NCI-H460 (cell line): ENCODE measurements around the gene GNS. TPM values are rescaled to one million over a fixed set of nuclear protein-coding genes. Genes with fewer than 3 reads are reported as not detected.
"Not testable (repeated sequence)": the region's sequence is repeated elsewhere in the genome, so short reads cannot be mapped to it uniquely, and the experiment has no call there.

Experiments used
- DNase-seq: peaks from one replicate; pipeline ENCODE4 v3.0.0-alpha.2; 2016; ENCODE audit warnings: low read depth; ENCODE audit errors: extremely low read depth
- total RNA-seq: library from RNA; depleted of rRNA; stranded (reverse); fragments of >200 nt; shearing (Covaris generic); gene quantifications from 2 replicates; pipeline ENCODE4 v1.2.3, GENCODE V29; 2014

Gene GNS
- total RNA-seq, 1 experiment from 2014 or later: 139 TPM

DNA sequence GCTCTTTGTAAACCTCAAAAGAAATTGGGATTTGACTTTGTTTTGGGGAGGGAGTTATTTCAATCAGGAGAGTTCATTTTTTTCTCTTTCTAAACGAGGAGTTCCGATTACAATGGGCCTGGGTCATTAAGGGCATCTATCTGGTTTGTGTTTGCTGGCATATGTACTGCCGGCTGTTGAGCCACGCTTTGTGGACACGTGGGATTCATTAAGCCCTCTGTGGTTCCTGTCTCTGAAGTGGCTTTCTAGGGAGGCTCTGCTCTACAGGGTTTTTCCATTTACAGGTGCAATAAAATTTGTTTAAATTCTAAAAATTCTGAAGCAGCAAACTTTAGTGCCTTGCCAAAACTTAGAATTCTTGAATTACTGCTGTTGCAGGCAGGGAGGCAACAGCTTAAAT is 57.9 kb downstream of the GNS start:
- DNase-seq: no peak

DNA sequence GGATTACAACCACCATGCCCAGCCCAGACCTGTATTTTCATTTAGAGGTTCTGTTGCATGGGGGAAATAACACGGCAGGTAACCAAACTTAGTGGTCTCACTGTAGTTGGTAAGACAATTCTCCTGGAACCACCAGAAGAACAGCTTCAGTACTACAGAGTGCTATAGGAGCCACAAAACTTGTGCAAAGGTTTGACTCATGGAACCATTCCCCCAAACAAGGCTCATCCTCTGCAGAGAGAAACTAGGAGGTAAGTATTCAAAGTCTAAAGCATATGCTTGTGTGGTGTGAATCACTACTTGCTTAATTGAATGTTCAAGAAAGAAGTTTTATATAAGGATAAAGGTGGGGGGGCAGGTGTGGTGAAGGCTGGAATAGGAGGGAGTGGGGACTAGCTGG is 58.7 kb downstream of the GNS start:
- DNase-seq: no peak

DNA sequence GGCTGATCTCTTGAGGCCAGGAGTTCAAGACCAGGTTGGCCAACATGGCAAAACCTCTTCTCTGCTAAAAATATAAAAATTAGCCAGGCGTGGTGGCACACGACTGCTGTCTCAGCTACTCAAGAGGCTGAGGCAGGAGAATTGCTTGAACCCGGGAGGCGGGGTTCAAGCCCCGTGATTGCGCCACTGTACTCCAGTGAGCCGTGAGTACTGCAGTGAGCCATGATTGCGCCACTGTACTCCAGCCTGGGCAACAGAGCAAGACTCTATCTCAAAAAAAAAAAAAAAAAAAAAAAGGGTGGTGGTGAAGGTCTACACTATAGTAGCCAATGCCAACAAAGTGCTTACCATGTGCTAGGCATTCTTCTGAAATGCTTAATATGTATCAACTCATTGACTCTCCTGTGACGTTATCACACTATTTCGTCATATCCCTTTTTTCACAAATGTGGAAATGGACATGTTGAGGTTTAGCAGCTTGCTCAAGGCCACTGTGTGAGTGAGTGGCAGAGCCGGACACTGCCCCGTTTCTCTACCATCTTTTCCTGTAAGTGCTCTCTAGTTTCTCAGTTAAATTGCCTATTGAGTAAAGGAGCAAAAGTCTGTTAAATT is 59.6 kb downstream of the GNS start:
- no peak for DNase-seq

DNA sequence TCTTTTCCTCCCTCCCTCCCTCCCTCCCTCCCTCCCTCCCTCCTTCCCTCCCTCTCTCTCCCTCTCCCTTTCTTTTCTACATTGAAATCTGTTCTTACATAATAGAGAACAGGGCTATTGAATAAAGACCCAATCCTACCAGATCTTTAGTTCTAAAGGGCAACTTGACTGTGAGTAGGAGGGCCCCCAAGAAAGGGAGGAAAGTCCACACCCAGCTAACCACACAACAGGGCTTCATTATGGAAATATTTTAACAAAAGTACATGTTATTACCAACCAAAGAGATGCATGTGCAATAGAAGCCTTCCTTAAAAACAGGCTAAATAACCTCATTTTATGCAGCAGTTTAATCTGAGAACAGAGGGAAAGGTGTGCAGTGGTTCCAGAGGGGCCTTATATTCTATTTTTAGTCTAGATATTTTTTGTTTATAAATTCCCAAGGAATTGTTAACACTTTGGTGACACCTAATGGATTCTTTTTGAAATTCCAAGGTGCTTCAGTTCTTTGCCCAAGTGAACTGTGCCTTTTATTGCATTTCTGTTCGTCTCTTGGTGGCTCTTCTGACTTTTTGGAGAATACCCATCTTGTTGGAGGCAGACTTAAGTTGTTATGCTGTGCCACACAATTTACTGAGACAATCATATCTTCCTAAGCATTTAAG is 63.0 kb downstream of the GNS start:
- peak; percentile 46 for DNase-seq

DNA sequence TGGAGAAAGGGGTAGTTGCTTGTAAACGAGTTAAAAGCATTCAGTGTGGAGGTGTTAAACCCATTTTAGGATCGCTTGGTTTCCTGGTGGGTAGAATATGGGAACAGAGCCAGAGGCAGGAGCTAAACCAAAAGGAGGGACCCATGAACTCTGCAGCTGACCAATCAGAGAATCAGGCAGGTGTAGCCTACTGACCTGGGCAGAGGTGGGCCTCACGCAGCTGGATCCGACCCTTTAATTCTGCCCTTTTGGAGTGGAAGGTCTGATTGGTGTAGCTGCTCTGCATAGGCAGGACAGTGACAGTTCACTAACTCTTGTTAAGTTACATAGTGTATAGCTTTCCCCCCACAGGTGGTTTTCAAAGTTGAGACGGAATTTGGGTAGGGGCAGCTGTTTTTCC is 63.7 kb downstream of the GNS start:
- no peak for DNase-seq

DNA sequence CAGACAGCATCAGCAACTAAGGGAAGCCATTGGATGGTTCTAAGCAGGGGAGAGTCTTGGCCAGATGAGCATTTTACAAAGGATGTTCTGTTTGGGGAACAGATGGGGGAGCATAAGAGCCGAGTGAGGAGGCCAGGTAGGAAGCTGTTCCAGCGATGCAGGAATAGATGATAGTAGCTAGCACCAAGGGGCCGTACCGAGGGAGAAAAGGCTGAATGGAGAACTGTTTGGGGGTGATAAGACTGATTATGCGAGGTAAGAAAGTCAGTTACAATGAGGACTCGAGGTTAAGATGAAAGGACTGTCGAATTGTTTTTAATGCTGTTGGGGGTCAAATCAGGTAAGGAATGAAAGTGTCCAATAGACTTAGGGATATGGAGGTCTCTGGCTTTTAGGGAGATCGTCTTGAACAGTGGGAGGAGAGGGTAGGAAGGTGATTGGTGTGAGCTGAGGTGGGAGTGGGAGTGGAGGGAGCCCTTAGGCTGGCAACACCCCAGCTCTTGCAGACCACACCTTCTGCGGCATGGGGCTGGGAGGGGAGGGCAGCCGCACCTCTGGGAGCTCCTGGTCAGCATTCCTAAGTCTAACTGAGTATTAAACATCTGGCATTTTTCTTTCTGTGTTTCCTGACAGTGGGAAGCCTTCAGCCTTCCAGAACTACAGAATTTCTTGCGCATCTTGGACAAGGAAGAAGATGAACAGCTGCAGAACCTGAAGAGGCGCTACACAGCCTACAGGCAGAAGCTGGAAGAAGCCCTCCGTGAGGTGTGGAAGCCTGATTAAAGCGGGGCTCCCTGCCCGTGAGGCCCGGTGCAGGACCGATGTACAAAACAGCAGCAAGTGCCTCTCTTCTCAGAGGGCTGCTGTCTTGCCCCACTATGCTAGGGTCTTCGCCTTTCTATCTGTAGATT is 64.8 kb downstream of the GNS start:
- no peak for DNase-seq

DNA sequence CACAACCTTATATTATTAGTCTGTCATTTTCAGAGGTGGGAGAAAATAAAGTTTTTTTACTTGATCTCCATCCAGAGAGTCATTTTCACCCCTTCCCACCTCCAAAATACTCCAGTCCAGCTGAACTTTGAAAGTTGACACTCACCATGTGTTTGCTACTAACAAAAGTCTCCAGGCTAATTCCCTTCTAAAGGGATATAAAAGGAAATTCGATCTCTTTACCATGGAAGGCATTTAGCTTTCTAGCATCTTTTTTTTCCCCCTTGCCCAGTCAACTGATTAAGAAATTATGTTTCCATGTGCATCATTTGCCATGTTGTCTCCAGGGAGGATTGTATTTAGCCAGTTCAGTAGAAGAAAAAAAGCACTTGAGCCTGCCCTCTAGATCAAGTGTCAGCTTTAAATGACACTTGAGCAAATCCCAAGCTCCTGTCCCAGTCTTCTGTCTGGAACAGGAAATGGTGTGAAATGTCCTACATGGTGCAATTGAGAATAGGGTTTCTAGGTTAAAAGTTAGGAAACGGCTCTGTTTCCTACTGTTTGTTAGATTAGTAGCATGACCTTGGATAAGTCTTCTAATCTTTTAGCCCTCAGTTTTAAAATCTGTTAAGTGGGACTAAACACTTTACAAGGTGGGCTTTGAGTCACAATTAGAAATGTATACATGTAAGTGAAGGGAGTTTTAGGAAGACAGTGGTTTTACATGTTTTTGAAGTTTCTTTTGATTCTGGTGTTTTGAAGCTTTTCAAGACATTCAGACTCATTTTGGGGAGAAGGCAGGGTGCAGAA is 67.2 kb downstream of the GNS start:
- DNase-seq: no peak

DNA sequence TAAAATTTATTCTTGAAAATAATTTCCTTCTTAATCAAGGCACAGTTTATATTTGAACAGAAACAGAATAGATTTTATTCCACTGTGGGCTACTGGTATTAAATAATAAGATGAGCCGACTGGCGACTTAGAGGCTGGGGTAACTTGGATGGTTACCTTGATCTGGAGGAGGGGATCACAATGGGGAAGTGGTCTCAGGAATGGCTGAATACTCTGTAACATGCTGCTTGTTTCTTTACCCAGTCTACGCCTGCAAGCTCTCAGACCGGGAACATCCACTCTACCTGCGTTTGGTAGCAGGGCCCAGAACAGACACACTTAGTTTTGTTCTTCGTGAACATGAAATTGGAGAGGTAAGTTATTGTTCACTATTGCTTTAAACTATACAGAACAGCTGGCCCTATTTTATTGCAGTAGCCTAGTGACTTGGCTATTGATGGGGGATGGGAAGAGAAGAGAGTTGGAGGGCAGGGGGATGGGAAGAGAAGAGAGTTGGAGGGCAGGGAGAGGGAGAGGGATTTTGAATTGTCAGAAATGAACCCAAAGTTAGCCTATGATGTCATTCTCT is 67.9 kb downstream of the GNS start:
- no peak for DNase-seq

DNA sequence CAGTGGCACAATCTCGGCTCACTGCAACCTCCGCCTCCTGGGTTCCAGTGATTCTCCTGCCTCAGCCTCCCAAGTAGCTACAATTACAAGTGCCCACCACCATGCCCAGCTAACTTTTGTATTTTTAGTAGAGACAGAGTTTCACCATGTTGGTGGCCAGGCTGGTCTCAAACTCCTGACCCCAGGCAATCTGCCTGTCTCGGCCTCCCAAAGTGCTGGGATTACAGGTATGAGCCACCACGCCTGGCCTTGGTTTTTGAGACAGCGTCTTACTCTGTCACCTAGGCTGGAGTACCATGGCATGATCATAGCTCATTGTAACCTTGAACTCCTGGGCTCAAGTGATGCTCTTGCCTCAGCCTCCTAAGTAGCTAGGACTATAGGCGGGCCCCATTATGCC is 69.0 kb downstream of the GNS start:
- not testable (repeated sequence) for DNase-seq

DNA sequence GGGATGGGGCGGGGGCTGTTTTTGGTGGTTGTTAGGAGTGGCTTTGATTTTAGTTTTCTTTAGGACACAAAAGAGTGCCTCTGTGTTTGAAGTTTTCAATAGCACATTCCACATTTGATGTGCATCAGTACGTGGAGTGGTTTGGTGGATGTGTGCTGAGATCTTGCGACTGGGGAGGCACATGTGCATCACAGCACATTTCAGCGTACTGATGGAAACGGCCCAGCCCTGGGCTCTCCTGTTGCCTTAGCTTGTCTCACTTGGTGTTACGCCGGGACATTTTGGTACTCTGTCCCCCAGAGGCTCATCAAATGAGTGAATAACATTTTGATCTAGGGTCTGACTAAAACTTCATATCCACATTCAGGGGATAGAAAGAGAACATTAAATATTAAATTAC is 70.5 kb downstream of the GNS start:
- DNase-seq: no peak

DNA sequence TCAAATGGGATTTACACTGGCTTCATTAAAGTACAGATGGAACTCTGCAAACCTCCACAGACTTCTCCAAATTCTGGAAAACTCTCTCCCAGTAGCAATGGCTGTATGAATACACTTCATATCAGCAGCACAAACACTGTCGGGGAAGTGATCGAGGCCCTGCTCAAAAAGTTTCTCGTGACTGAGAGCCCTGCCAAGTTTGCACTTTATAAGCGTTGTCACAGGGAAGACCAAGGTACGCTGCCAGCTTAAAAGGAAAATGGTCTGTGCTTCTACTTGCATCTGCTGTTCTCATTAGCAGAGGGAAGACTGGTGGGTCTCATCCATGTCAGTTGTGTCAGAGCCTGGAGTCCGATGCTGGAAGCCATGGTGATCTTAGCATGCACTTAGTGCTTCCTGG is 71.0 kb downstream of the GNS start:
- DNase-seq: no peak

DNA sequence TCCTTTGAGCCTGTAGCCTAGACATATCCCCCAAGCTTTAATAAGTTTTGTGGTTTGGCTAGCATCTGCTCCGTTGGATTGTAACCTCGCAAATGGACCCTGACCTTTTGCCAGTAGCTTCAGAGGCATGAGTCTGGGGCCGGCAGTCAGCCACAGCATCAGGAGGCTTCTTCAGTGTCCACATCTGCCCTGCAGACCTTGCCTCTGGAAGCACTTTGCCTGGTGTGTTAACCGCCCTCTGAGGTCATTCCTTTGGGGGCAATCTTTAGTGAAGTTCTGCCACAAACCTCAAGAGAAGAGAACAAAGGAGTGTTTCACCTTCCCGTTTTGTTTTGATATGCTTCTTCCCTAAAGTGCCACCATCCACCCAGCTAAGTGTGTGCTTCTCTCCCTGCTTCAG is 71.4 kb downstream of the GNS start:
- no peak for DNase-seq

DNA sequence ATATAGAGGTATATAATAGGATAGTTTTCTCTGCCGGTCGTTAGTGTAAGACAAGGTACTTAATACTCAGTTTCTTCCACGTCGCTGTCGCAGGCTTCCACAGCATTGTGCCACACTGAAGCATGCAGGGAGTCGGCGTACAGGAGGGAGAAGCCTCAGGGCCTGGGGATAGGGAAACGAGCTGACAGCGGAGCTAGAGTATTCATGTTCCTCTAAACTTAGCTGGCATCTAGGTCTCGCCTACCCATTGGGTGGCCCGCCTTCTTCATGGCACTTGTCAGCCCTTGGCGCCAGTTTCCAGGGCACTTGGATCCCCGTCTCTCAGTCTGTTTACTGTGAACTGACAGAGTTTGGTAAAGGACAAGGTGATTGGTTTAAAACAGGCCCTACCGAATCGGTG is 73.6 kb downstream of the GNS start:
- DNase-seq: no peak

DNA sequence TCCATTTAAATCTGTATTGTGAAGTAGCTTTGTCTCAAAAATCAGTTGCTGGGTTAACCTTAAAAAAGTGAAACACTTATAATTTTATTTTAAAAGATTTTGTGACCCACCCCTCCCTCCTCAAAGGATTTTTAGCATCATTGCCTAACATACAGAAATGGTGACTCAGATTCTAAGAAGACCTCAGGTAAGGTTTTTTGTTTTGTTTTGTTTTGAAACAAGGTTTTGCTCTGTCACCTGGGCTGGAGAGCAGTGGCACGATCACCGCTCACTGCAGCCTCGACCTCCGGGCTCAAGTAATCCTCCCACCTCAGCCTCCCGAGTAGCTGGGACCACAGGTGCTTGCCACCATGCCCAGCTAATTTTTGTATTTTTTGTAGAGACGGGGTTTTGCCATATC is 74.2 kb downstream of the GNS start:
- no peak for DNase-seq

DNA sequence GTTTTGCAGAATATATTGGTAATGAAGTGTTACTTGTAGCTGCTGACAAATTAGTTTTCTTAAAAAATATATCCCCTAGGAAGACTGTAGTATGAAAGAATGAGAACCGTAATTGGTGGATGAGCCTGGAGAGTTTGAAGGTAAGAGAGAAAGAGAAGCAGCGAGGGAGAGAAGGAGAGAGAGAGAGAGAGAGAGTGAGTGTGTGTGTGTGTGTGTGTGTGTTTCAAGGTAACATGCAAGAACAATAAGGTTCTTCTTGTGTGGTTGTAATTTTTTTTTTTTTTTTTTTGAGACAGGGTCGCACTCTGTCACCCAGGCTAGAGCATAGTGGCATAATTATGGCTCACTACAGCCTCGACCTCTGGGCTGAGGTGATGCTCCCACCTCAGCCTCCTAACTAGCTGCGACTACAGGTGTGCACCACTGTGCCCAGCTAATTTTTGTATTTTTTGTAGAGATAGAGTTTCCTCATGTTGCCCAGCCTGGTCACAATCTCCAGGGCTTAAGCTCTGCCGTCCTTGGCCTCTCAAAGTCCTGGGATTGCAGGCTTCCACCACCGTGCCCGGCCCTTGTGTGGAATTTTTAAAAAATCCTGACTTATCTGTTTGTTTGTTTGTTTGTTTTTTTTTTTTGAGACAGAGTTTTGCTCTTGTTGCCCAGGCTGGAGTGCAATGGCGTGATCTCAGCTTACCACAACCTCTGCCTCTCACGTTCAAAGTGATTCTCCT is 75.2 kb downstream of the GNS start:
- DNase-seq: no peak

DNA sequence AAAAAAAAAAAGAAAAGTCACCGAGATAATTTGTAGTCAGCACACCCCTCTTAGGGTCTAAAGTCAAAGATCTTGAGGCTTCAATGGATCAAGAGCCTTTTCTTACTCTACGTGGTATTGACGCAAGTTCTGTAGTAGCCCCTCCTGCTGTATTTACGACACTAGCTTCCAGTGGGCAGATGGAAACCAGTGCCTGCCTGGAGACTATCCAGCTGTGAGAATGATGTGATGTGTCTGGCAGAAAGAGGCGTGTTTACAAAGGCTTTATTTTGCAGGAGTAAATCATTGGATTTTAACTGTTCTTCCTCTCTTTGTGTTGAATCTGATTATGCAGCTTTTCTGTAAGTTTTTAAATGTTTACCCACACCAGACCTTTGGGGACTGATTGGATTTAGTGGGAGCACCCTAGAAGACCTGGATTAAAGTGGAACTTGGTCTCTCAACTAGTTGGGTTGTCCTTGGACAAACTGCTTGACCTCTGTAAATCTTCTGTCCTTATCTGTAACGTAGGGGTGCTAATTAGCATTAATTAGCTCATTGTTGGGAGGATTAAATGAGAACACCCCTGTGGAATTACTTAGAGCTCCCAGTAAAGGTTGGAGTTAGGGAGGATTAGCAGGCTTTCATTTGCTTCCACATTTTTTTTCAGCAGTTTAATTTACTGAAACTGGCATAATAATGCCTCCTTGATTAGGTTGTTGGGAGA is 76.5 kb downstream of the GNS start:
- DNase-seq: peak; percentile 73

DNA sequence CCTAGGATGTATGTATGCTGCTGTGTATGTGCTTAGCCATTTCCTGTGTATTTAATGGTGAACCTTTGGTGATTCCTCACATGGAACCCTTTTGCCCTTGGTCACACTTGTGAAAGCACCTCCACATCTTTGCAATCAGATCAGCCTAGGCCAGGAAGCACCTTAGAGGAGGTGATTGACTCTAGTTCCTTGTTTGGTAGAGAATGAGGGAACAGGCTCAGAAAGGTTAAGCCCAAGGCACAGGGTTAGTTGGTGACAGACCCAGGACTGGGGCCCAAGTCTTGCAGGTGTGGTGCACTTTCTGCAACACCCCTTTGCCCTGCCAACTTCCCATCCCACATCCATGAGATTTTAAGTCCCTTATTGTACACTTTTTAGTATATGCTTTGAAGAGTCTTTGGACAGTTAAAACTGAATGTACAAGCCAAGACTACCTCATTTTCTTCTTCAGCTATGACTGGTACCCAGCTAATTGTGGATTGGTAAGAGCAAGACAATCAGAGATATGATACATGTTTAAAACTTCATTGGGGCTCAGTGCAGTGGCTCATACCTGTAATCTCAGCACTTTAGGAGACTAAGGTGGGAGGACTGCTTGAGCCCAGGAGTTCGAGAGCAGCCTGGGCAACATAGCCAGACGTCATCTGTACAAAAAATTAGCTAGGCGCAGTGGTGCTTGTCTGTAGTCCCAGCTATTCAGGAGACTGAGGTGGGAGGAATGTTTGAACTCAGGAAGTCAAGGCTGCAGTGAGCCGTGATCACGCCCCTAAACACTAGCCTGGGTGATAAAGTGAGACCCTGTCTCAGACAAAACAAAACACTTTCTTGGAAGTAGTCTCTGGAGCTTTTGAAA is 77.8 kb downstream of the GNS start:
- no peak for DNase-seq

DNA sequence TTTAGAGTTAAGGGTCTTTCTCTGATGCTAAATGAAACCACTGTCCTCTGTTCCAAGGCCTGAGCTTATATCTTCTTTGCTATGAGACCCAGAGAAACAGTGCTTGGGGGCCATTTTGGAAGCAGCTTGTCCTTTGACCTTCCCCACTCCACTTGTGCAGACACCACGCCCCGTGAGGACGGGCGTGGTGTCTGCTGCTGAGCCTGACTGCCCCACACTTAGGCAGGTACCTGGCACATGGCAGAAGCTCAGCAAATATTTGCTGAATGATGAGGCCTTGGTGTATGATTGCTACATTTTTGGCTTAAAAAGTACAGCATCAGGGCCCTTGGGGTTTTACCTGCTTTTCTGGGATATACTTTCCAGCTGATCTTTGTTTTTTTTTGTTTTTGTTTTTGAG is 79.0 kb downstream of the GNS start:
- DNase-seq: no peak
